ENCODE measurements around the gene TUBB8.

TUBB8 gene

DNA sequence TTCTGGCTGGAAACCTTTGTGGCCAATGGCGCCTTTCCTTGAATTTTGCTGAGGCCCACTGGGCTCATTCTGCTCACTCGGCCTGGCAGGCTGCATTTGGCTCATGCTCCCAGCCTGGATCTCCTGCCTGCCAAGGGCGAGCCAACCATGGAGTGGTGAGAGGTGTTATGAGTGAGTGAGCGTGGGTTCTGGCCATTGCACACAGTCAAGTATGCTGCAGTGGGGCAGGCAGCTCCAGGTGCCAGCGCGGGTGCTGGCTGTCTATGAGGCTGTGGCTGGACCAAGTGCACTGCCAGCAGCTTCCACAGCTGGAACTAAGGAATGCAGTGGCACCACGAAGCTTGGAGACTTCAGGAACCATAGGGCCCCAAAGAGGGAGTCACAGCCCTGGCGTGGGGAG lies 42.2 kb upstream of the TUBB8 start:
- in situ Hi-C loops (cut with MboI; ENCODE audit: low pct_unique_long_range_greater_than_20kb, low sequenced_read_pairs, unreplicated experiment) = no loop called here
- DNase-seq (ENCODE audit: low spot score) = no peak
- TF ChIP-seq, protein P1, sequence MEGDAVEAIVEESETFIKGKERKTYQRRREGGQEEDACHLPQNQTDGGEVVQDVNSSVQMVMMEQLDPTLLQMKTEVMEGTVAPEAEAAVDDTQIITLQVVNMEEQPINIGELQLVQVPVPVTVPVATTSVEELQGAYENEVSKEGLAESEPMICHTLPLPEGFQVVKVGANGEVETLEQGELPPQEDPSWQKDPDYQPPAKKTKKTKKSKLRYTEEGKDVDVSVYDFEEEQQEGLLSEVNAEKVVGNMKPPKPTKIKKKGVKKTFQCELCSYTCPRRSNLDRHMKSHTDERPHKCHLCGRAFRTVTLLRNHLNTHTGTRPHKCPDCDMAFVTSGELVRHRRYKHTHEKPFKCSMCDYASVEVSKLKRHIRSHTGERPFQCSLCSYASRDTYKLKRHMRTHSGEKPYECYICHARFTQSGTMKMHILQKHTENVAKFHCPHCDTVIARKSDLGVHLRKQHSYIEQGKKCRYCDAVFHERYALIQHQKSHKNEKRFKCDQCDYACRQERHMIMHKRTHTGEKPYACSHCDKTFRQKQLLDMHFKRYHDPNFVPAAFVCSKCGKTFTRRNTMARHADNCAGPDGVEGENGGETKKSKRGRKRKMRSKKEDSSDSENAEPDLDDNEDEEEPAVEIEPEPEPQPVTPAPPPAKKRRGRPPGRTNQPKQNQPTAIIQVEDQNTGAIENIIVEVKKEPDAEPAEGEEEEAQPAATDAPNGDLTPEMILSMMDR (IDR thresholded peaks at IDR 0.05; ENCODE audit: extremely low read depth, insufficient read depth, missing control alignments) = no peak

DNA sequence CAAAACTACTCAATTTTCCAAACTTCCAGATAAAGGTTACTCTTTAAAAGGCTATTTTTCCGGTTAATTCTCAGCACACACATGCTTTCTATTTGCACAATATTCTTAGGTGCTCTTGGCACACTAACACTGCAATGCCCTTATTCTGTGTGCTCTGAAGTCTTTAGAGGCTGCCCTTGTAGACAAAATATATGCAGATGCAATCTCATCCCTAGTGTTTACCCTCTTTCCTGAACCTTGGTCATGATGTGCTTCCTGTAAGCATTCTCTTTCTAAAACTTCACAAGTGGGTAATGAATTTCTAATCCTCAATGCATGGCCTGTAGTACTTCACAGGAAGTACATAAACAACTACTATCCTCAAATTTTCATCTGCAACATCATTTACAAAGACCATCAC lies 41.1 kb upstream of the TUBB8 start:
- in situ Hi-C loops (cut with MboI; ENCODE audit: low pct_unique_long_range_greater_than_20kb, low sequenced_read_pairs, unreplicated experiment) = no loop called here

DNA sequence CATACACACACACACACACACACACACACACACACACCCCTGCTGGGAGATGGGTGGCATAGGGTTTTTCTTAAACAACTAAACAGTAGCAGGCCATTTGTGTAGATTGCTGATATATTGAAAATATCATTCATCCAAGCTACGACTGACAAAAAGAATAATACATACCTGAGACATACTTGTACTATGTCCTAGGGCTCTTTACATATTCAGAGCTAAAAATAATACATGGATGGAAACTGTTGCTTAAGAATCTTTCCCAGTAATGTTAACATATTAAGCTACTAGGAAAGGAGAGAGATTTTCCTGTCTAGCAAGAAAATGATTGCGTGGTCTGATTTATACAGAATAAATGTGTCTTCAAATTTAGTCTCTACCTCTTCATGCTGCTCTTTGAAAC lies 40.2 kb upstream of the TUBB8 start:
- no peak for DNase-seq (ENCODE audit: low spot score)
- TF ChIP-seq, protein P1 (IDR thresholded peaks at IDR 0.05; ENCODE audit: extremely low read depth, insufficient read depth, missing control alignments) = no peak
- in situ Hi-C loops (cut with MboI; ENCODE audit: low pct_unique_long_range_greater_than_20kb, low sequenced_read_pairs, unreplicated experiment) = no loop called here

More for the DNA sequence above, 41.1 kb upstream of the TUBB8 start:
- DNase-seq (ENCODE audit: low spot score) = no peak
- TF ChIP-seq, protein P1 (IDR thresholded peaks at IDR 0.05; ENCODE audit: extremely low read depth, insufficient read depth, missing control alignments) = no peak

DNA sequence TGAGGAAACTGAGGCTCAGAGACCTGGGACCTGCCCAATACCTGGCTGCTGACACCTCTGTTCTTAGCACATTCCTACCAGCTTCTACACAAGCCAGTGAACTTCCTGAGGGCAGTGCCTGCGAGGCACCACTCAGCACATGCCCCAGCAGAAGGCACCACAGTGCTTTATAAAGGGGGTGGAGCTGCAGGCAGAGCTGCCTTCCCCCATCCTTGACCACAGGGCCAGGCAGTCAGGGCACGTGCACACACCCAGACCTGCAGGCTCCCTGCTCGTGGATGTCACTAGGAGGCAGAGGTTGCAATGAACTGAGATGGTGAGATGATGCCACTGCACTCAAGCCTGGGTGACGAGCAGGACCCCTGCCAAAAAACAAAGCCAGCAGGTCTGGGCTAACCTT lies 39.2 kb upstream of the TUBB8 start:
- in situ Hi-C loops (cut with MboI; ENCODE audit: low pct_unique_long_range_greater_than_20kb, low sequenced_read_pairs, unreplicated experiment) = no loop called here
- no peak for DNase-seq (ENCODE audit: low spot score)
- TF ChIP-seq, protein P1 (IDR thresholded peaks at IDR 0.05; ENCODE audit: extremely low read depth, insufficient read depth, missing control alignments) = no peak

DNA sequence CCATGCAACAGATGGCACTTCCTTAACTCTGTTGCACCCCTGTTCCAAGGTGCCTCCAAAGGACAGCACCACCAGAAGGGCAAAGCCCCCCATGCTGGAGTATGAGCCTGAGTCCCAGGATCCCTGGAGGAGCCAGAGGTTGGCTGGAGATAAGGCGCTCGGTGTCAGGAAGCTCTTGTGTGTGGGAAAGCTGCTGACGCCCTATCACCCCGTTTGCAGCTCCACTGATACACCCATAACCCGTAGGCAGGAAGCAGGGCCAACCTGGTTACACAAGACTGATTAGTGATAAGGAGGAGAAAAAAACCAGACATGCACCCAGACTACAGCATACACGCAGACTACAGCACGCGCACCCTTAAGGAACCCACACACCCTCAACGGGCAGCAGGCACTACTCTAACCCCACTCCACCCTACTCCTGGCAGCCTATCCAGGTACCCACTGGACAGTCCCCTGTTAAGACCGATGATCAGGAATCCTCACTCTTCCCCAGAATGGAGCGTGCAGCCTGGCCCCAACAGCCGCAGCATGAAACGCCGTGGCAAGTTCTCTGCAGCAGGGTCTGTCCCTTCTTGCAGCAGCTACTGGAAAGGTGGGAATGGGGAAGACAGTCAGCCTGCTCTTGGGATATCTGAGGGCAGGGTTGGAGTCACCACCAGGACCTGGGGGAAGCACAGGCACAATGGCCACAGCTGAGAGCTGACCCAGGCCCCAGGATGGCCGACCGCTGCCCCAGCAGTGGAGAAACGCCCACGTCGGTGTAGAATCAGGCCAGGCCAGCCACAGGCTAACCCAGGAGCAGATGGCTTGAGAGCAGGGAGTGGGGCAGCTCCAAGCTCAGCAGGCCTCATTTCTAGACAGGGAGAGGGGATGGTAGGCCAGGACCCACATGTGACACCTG lies 38.3 kb upstream of the TUBB8 start:
- TF ChIP-seq, protein P1 (IDR thresholded peaks at IDR 0.05; ENCODE audit: extremely low read depth, insufficient read depth, missing control alignments) = no peak
- no peak for DNase-seq (ENCODE audit: low spot score)
- in situ Hi-C loops (cut with MboI; ENCODE audit: low pct_unique_long_range_greater_than_20kb, low sequenced_read_pairs, unreplicated experiment) = no loop called here

DNA sequence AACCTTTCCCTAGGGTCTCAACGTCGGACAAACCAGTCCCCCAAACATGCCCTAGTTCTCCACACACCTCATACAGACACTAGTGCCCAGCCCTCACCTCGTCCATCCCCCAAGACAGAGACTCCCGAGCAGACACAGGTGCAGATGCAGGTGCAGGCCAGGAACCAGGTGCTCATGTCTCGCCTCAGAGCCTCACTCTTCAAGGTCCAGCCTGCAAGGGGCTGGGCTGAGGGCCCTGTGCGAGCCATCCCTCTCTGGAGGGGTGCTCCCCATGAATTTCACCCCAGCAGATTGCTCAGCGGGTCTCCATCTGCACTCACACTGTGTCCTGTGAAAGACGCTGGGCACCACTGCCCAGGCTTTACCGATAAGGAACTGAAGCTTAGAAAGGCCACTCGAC lies 36.9 kb upstream of the TUBB8 start:
- in situ Hi-C loops (cut with MboI; ENCODE audit: low pct_unique_long_range_greater_than_20kb, low sequenced_read_pairs, unreplicated experiment) = no loop called here
- TF ChIP-seq, protein P1 (IDR thresholded peaks at IDR 0.05; ENCODE audit: extremely low read depth, insufficient read depth, missing control alignments) = no peak
- no peak for DNase-seq (ENCODE audit: low spot score)
